ENCODE data around the gene ETS1.
"Not testable (repeated sequence)": the region's sequence is repeated elsewhere in the genome, so short reads cannot be mapped to it uniquely, and the experiment has no call there.

The ETS1 gene

DNA sequence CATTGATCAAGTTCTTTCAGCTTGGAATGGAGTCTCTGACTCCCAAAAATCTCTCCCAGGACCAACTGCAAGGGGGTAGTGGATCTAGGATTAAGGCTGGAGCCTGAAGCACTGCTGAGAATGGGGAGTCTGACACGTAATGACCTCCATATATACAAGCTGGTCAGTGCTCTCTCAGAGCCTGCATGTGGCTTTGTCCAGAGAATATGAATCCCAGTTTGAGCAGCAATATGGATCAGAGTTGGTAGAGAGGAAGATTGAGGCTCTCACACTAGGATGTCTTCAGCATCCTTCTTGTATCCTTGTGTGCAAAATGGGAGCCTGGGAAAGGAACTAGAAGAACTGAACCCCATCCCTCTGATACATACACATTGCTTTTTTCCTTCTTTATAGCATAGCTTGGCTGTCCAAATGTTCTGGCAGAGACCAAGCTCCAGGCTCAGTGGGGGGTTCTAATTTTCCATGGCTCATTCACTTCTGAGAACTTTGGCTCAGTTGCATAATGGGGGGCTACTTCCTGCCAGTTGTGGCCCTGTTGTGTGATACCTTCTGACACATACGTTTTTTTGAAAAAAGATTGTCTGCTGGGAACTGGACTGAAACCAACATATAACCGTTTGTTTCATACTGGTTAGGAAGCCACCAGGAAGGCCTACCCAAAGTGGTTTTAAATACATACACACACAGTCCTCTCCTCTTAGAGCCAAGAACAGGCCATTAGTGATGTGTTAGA lies 138.2 kb downstream of the ETS1 start:
- no peaks in the 10 kb centered on the region for H3K9me3 ChIP-seq (replicated peaks; ENCODE audit: insufficient read depth, low read length)
- H3K27ac ChIP-seq (ENCODE audit: low read length): no peak overlapping the region
- H3K9me2 ChIP-seq (replicated peaks; ENCODE audit: insufficient read depth, low read length): no peaks in the 10 kb centered on the region
- no peak overlapping the region for H3K4me2 ChIP-seq (ENCODE audit: low read depth, low read length)
- TF ChIP-seq CTCF (IDR thresholded peaks at IDR 0.05; ENCODE audit: low read length) (no peak), EZH2phosphoT487 (IDR thresholded peaks at IDR 0.05; ENCODE audit: low read length) (no peak), EZH2 (optimal IDR thresholded peaks at IDR 0.05; ENCODE audit: low read depth, low read length) (no peak)
- H3K36me3 ChIP-seq (replicated peaks; ENCODE audit: insufficient read depth, low read length): no peaks in the 10 kb centered on the region
- peaks cover 34% of the 10 kb centered on the region for H3K4me1 ChIP-seq (ENCODE audit: low read length)
- no peaks in the 10 kb centered on the region for H4K20me1 ChIP-seq (ENCODE audit: insufficient read depth, low read length)
- H3F3A ChIP-seq (ENCODE audit: insufficient read depth, low read length): no peaks in the 10 kb centered on the region
- DNase-seq: no peak
- H3K9ac ChIP-seq (ENCODE audit: low read length): no peak overlapping the region
- no peak overlapping the region for H3K4me3 ChIP-seq (ENCODE audit: low read length)
- H3K27me3 ChIP-seq (replicated peaks; ENCODE audit: insufficient read depth, low read length): no peaks in the 10 kb centered on the region
- no peaks in the 10 kb centered on the region for H3K79me2 ChIP-seq (ENCODE audit: low read length)
- peak overlapping the region; percentile 9; the same call in 1 of the 2 replicates for H2AFZ ChIP-seq (ENCODE audit: low read length)

- Histone ChIP-seq H3K36me3 (replicated peaks; ENCODE audit: insufficient read depth, low read length) (no peaks in the 10 kb centered on the region), H3K4me1 (ENCODE audit: low read length) (peaks cover 26% of the 10 kb centered on the region), H3K27ac (ENCODE audit: low read length) (no peak overlapping the region), H4K20me1 (ENCODE audit: insufficient read depth, low read length) (no peaks in the 10 kb centered on the region), H3K27me3 (replicated peaks; ENCODE audit: insufficient read depth, low read length) (no peaks in the 10 kb centered on the region), H3K9me3 (replicated peaks; ENCODE audit: insufficient read depth, low read length) (no peaks in the 10 kb centered on the region), H3K4me2 (ENCODE audit: low read depth, low read length) (no peak overlapping the region), H3K9ac (ENCODE audit: low read length) (no peak overlapping the region), H3K9me2 (replicated peaks; ENCODE audit: insufficient read depth, low read length) (no peaks in the 10 kb centered on the region), H3F3A (ENCODE audit: insufficient read depth, low read length) (no peaks in the 10 kb centered on the region), H2AFZ (ENCODE audit: low read length) (no peak overlapping the region), H3K79me2 (ENCODE audit: low read length) (no peaks in the 10 kb centered on the region), H3K4me3 (ENCODE audit: low read length) (no peak overlapping the region)
- TF ChIP-seq CTCF (IDR thresholded peaks at IDR 0.05; ENCODE audit: low read length): no peak
- no peak for TF ChIP-seq EZH2 (optimal IDR thresholded peaks at IDR 0.05; ENCODE audit: low read depth, low read length)
- no peak for TF ChIP-seq EZH2phosphoT487 (IDR thresholded peaks at IDR 0.05; ENCODE audit: low read length)
- no peak for DNase-seq
Measured at GRCh38 chr11:128448200-128448886, 139.0 kb downstream of the ETS1 start.

GRCh38 chr11:128447233-128447632 lies 140.1 kb downstream of the ETS1 start:
- no peak overlapping the region for H2AFZ ChIP-seq (ENCODE audit: low read length)
- no peaks in the 10 kb centered on the region for H3K27me3 ChIP-seq (replicated peaks; ENCODE audit: insufficient read depth, low read length)

GRCh38 chr11:128445921-128446320 lies 141.4 kb downstream of the ETS1 start:
- not testable (repeated sequence) for H3K36me3 ChIP-seq (replicated peaks; ENCODE audit: insufficient read depth, low read length); H3K4me2 ChIP-seq (ENCODE audit: low read depth, low read length); H3K4me3 ChIP-seq (ENCODE audit: low read length); H3K27ac ChIP-seq (ENCODE audit: low read length); H3K27me3 ChIP-seq (replicated peaks; ENCODE audit: insufficient read depth, low read length); H3K9ac ChIP-seq (ENCODE audit: low read length); H3K9me3 ChIP-seq (replicated peaks; ENCODE audit: insufficient read depth, low read length); H4K20me1 ChIP-seq (ENCODE audit: insufficient read depth, low read length); DNase-seq; H3K9me2 ChIP-seq (replicated peaks; ENCODE audit: insufficient read depth, low read length); H2AFZ ChIP-seq (ENCODE audit: low read length); H3K79me2 ChIP-seq (ENCODE audit: low read length); H3F3A ChIP-seq (ENCODE audit: insufficient read depth, low read length)
- H3K4me1 ChIP-seq (ENCODE audit: low read length): peaks cover 12% of the 10 kb centered on the region

More at GRCh38 chr11:128447233-128447632, 140.1 kb downstream of the ETS1 start:
- peaks cover 15% of the 10 kb centered on the region for H3K4me1 ChIP-seq (ENCODE audit: low read length)
- no peak overlapping the region for H3K9ac ChIP-seq (ENCODE audit: low read length)
- no peak overlapping the region for H3K27ac ChIP-seq (ENCODE audit: low read length)
- H3K4me3 ChIP-seq (ENCODE audit: low read length): no peak overlapping the region
- no peak overlapping the region for H3K4me2 ChIP-seq (ENCODE audit: low read depth, low read length)
- no peaks in the 10 kb centered on the region for H4K20me1 ChIP-seq (ENCODE audit: insufficient read depth, low read length)
- no peaks in the 10 kb centered on the region for H3K9me3 ChIP-seq (replicated peaks; ENCODE audit: insufficient read depth, low read length)
- no peaks in the 10 kb centered on the region for H3K79me2 ChIP-seq (ENCODE audit: low read length)
- DNase-seq: no peak
- H3F3A ChIP-seq (ENCODE audit: insufficient read depth, low read length): no peaks in the 10 kb centered on the region
- H3K36me3 ChIP-seq (replicated peaks; ENCODE audit: insufficient read depth, low read length): no peaks in the 10 kb centered on the region
- TF ChIP-seq EZH2phosphoT487 (IDR thresholded peaks at IDR 0.05; ENCODE audit: low read length) (no peak), EZH2 (optimal IDR thresholded peaks at IDR 0.05; ENCODE audit: low read depth, low read length) (no peak), CTCF (IDR thresholded peaks at IDR 0.05; ENCODE audit: low read length) (no peak)
- H3K9me2 ChIP-seq (replicated peaks; ENCODE audit: insufficient read depth, low read length): no peaks in the 10 kb centered on the region

Measured in MM.1S (cell line).